Hypothalamus (tissue), 51 donors: Measurements from ENCODE around the gene VENTX.

Experiments
- DNase-seq, 51 donors: peaks; one replicate each; lab custom pipeline; 2025; lab: John Stamatoyannopoulos, UW

VENTX gene

GRCh38 chr10:133270204-133270603, 32.5 kb downstream of the VENTX start:
- no peak for DNase-seq

- no peak for DNase-seq
Measured at GRCh38 chr10:133270773-133271297, 33.2 kb downstream of the VENTX start.

DNA sequence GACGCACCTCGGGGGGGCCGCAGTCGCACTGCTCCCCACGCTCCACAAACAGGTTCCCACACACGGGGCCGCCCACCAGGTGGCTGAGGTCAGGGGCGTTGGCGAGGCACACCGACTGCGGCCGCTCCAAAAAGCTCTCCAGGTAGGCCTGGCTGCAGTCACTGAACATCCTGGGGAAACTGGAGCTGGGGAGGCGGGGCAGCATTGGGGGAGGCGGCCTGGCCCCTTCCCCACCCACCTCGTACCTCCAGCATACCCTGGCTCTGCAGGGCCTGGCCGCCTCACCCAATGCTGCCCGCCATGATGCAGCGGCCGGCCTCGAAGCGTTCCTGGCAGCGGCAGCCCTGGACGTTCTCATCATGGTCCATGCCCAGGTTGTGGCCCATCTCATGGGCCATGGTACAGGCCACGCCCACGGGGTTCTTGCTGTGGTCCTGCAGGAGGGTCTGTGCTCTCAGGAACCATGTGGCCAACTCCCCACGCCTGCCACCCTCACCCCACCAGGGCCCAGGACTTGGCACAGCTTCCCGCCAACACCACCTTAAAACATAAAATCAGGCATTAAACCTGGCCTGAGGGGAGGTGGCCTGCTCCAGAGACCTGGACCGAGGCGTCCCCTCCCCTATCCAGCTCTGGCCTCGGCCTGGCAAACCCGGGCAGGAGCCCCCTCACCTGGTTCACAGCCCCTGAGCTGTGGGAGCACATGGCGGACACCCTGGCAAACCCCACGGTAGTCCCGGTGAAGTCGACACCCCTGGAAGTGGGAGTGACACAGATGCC, 34.1 kb downstream of the VENTX start:
- no peak for DNase-seq

DNA sequence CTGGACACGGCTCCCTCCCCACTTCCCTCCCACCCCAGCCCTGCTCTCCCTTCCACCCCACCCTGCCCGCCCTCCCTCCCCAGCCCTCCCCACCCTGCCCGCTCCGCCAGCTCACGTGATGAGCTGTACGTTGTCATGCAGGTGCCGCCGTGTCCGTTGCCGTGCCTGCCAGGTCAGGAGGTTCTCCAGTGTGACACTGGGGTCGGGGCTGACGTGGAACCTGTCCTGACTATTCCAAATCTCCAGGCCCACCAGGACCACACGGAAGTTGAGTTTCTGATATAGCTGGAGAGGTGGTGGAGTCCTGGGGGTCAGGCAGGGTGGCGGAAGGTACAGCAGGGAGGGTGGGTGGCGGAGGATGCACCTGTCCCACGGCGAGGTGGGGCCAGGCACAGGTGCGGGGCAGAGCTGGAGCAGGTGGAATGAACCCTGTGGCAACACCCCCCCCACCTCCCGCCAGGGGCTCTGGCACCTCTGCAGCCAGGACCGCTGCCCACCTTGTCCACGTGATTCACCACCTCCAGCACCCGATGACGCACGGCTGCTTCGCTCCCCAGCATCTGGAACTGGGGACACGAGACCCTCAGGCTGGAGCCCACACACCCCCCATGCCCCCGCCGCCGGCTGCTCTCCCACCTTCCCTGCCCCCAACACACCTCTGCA, 34.8 kb downstream of the VENTX start:
- no peak for DNase-seq

GRCh38 chr10:133272964-133273420, 35.3 kb downstream of the VENTX start:
- DNase-seq, result no peak

- DNase-seq, result no peak
Measured at GRCh38 chr10:133273534-133274143, 36.0 kb downstream of the VENTX start.

DNA sequence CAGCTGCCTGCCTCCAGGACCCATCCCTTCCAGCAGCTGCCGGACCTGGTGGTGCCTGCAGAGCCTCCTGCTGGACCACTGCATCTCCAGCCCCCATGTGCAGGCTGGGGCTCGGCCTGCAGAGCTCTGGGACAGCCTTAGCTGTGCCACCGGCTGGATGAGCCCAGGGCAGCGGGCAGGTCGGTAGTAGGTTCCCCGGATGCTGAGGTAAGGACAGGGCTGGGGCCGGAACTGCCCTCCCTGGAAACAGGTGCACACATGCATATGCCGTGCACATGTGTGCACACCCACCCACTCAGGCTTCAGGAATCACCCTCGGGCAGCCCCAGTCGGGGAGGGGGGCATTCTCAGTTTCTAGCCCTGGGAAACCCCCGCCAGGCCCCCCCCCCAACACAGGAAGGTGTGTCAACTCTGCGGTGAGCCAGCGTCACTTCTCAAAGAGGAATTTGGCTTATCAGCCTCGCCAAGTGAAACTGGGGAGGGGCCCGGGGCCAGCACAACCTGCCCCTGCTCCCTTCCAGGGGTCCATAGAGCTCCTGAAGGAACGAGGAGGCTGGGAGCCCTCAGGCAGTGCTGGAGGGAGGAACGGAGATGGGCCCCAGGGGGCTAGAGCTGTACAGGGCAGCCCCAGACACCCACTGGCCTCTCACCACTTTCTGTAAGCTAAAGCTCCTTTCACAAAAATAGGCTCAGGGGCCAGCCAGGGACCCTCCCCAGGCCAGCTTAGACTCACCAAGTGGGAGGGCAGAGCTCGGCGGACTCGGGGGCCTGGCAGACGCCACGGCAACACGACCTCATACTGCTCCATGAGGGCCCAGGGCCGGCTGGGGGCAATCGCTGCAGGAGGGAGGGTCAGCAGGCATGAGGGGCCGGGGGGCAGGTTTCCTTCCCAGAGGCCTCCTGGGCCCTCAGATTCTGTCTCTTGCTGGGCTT, 37.4 kb downstream of the VENTX start:
- no peak for DNase-seq

DNA sequence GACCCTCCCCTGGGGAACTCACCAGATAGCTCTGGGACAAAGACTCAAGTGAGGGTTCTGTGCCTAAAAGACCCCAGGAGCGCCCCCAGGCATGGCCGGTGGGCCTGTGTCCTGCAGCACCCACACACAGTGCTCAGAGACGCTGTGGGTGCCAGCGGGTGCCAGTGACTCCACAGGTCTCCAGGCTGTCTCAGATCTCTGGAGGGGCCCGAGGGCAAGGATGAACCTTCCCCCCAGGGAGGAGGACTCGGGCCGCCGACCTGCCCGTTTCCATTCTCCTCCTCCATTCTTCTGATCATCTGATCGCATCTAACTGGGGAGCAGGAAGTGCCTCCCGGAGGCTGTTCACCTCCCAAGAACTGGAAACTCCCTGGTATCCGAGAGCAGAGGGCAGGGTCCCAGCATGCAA, 38.0 kb downstream of the VENTX start:
- no peak for DNase-seq

DNA sequence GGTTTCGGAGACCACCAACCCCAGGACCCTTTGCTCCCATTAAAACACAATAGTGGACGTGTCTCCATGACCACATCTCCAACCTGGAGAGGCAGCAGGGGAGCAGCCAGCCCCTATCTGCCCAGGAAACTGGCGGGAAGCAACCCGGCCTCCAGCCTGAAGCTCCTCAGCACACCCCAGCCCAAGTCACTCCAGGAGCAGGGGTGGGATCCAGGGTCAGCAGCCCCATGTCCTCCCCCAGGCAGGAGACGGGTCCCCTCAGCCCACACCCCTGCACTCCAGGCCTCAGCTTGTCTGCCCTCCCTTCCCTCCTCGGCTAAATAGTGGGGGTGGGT, 38.4 kb downstream of the VENTX start:
- no peak for DNase-seq

- no peak for DNase-seq
Measured at GRCh38 chr10:133276435-133277201, 39.0 kb downstream of the VENTX start, which contains the start of gene ADAM8. Gene ADAM8 (minus strand): TSS chr10:133276868. CDS start chr10:133276817, 51 bp downstream.

- no peak for DNase-seq
Measured at GRCh38 chr10:133277277-133277992, 39.8 kb downstream of the VENTX start.

GRCh38 chr10:133277993-133278576, 40.4 kb downstream of the VENTX start:
- no peak for DNase-seq

DNA sequence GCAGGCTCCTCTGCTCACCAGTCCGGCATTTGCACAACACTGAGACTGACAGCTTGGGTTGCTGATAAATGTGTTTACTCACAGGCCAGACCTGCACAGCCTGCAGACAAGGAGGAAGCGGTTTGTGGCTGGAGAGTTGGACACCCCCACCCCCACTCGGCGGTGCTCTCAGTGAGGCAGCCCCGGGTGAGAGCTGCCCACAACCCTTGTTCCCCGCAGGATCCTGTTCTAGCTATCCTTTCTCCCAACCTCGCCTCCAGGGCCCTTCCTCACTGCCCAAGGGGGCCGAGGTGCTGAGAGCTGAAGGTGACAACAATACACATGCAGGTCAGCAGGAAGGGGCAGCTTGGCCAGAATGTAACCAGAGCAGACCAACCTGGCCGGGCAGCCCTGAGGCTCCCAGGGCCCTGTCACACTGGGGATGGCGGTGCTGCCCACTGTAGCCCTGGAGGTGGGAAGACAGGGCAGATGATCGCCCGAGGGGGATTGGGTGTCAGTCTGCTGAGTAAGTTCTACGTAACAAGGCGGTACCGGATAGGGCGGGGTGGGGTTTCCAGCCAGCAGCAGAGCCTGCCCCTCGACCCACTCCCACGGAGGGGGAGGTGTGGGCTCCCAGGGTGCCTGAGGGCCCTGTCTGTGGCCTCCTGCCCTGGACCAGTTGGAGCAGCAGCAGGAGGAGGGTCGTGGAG, 41.1 kb downstream of the VENTX start:
- peak in 12 of 51 donors; percentile 9 to 38 (median 24) for DNase-seq

DNA sequence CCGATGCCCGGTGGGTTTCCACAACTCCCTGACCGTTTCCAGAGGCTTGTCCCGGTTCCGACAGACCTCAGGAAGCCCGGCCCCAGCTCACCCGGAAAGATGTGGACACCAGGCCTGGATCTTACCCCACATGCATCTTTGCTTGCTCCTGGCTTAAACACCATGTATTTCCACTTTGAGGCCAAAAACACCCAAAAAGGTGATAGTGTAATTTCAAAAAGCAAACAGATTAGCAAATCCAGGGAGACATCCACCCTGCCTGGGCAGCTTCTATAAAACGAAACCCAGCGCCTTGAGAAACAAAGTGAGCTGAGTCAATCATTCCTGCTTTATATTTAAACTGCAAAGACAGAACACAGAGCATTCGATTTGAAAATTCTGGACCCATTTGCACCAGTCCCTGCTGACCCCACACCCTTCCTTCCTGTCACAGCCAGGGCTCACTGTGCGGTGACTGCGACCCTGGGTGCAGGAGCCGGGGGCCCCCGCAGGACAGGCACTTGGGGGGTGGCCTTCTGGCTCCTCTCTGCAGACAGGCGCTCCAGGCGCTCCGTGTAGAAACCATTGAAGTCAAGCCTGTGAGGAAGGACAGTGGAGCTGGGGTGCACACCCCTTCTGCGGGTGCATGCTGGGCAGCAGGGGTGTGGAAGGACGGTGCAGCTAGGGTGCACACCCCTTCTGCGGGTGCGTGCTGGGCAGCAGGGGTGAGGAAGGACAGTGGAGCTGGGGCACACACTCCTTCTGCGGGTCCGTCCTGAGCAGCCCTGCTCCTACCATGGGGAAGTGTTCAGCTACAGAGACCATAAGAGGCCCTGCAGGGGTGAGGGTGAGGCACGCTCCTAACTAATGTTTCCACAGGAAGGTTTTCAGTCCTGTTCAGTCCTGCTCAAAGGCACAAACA, 41.9 kb downstream of the VENTX start:
- no peak for DNase-seq

DNA sequence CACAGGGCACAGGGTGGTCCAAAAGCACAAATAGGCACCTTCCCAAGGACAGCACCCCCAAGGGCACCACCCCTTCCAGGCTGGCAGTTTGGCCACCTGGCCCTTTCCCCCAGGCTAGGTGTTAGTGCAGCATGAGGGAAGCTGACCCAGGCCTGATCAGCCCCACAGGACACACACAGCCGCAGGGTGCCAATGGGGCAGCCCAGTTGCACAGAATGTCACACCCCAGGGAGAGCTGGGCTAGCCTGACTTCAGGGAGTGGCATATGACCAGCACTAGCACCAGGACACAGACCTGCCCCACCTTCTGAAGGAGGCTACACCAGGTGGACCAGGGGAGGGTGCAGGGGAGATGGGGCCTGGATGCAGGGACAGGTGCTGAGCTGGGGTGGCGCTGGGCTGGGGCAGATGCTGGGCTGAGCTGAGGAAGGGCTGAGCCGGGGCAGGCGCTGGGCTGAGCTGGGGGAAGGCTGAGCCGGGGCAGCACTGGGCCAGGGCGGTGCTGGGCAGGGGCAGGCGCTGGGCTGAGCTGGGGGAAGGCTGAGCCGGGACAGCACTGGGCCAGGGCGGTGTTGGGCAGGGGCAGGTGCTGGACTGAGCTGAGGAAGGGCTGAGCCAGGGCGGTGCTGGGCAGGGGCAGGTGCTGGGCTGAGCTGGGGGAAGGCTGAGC, 42.9 kb downstream of the VENTX start:
- DNase-seq, result no peak

GRCh38 chr10:133281084-133281483, 43.4 kb downstream of the VENTX start:
- DNase-seq, result no peak
